Measurements from ENCODE around the gene PCNT.

PCNT gene

GRCh38 chr21:46468108-46468774, 144.3 kb downstream of the PCNT start:
- Histone ChIP-seq H3K27me3 (ENCODE audit: control insufficient read depth, low read length) (no peaks in the 10 kb centered on the region), H3K4me1 (ENCODE audit: control insufficient read depth, low read length) (no peaks in the 10 kb centered on the region), H3K36me3 (ENCODE audit: control insufficient read depth, low read length) (0 out of 2 replicates have a peak, but pooled peaks cover under 1% of the 10 kb centered on the region), H3K27ac (ENCODE audit: low read depth, low read length) (no peak overlapping the region), H3K79me2 (ENCODE audit: control insufficient read depth, low read length) (no peaks in the 10 kb centered on the region), H3K9me2 (replicated peaks; ENCODE audit: control insufficient read depth, low read length) (no peaks in the 10 kb centered on the region), H3F3A (ENCODE audit: control insufficient read depth, insufficient read depth) (no peaks in the 10 kb centered on the region), H4K20me1 (ENCODE audit: control insufficient read depth, insufficient read depth, low read depth, low read length) (no peaks in the 10 kb centered on the region), H3K4me3 (ENCODE audit: low read length) (no peak overlapping the region), H3K9me3 (ENCODE audit: control insufficient read depth, insufficient read depth, low read length) (no peaks in the 10 kb centered on the region), H3K4me2 (ENCODE audit: low read length) (no peak overlapping the region)
- TF ChIP-seq EZH2phosphoT487 (IDR thresholded peaks at IDR 0.05; ENCODE audit: borderline replicate concordance, low read length) (no peak), CTCF (IDR thresholded peaks at IDR 0.05; ENCODE audit: low read depth, low read length, poor library complexity, severe bottlenecking) (no peak)

- Histone ChIP-seq H3K9me2 (replicated peaks; ENCODE audit: control insufficient read depth, low read length) (no peaks in the 10 kb centered on the region), H3K36me3 (ENCODE audit: control insufficient read depth, low read length) (no peaks in the 10 kb centered on the region), H3K27ac (ENCODE audit: low read depth, low read length) (no peak overlapping the region), H3K9me3 (ENCODE audit: control insufficient read depth, insufficient read depth, low read length) (no peaks in the 10 kb centered on the region), H4K20me1 (ENCODE audit: control insufficient read depth, insufficient read depth, low read depth, low read length) (no peaks in the 10 kb centered on the region), H3K4me2 (ENCODE audit: low read length) (no peak overlapping the region), H3K27me3 (ENCODE audit: control insufficient read depth, low read length) (no peaks in the 10 kb centered on the region), H3K79me2 (ENCODE audit: control insufficient read depth, low read length) (no peaks in the 10 kb centered on the region), H3K4me3 (ENCODE audit: low read length) (no peak overlapping the region), H3K4me1 (ENCODE audit: control insufficient read depth, low read length) (no peaks in the 10 kb centered on the region), H3F3A (ENCODE audit: control insufficient read depth, insufficient read depth) (no peaks in the 10 kb centered on the region)
- TF ChIP-seq CTCF (IDR thresholded peaks at IDR 0.05; ENCODE audit: low read depth, low read length, poor library complexity, severe bottlenecking) = no peak
- TF ChIP-seq EZH2phosphoT487 (IDR thresholded peaks at IDR 0.05; ENCODE audit: borderline replicate concordance, low read length) = no peak
Observed at GRCh38 chr21:46469275-46469674, 145.3 kb downstream of the PCNT start.

- no peaks in the 10 kb centered on the region for H3K27me3 ChIP-seq (ENCODE audit: control insufficient read depth, low read length)
- H3K9me3 ChIP-seq (ENCODE audit: control insufficient read depth, insufficient read depth, low read length) = no peaks in the 10 kb centered on the region
- no peaks in the 10 kb centered on the region for H3K9me2 ChIP-seq (replicated peaks; ENCODE audit: control insufficient read depth, low read length)
- no peak overlapping the region for H3K4me2 ChIP-seq (ENCODE audit: low read length)
- TF ChIP-seq CTCF (IDR thresholded peaks at IDR 0.05; ENCODE audit: low read depth, low read length, poor library complexity, severe bottlenecking) = no peak
- no peak for TF ChIP-seq EZH2phosphoT487 (IDR thresholded peaks at IDR 0.05; ENCODE audit: borderline replicate concordance, low read length)
- no peaks in the 10 kb centered on the region for H3F3A ChIP-seq (ENCODE audit: control insufficient read depth, insufficient read depth)
- H3K4me3 ChIP-seq (ENCODE audit: low read length) = no peak overlapping the region
- no peaks in the 10 kb centered on the region for H4K20me1 ChIP-seq (ENCODE audit: control insufficient read depth, insufficient read depth, low read depth, low read length)
- no peaks in the 10 kb centered on the region for H3K4me1 ChIP-seq (ENCODE audit: control insufficient read depth, low read length)
- H3K36me3 ChIP-seq (ENCODE audit: control insufficient read depth, low read length) = no peaks in the 10 kb centered on the region
- no peaks in the 10 kb centered on the region for H3K79me2 ChIP-seq (ENCODE audit: control insufficient read depth, low read length)
- no peak overlapping the region for H3K27ac ChIP-seq (ENCODE audit: low read depth, low read length)
Observed at GRCh38 chr21:46471514-46471913, 147.6 kb downstream of the PCNT start.

Measured in DOHH2 (cell line).